Measurements from ENCODE around the gene BRD3OS.
A peak's percentile ranks its signal among the peaks of the same experiment; 100 is the strongest.
"Not testable (repeated sequence)": the region's sequence is repeated elsewhere in the genome, so short reads cannot be mapped to it uniquely, and the experiment has no call there.

Gene BRD3OS

GRCh38 chr9:134024828-134025605, at the start of gene BRD3OS:
BRD3OS (plus strand) TSS chr9:134025481; CDS start chr9:134026748, 1,267 bp downstream.
- DNase-seq, result peak; percentile 97

GRCh38 chr9:133975511-133975910, 49.8 kb upstream of the BRD3OS start:
- DNase-seq, result no peak

GRCh38 chr9:133976191-133976861, 49.0 kb upstream of the BRD3OS start:
- no peak for DNase-seq

GRCh38 chr9:133976887-133977286, 48.4 kb upstream of the BRD3OS start:
- no peak for DNase-seq

GRCh38 chr9:133977421-133978201, 47.7 kb upstream of the BRD3OS start:
- no peak for DNase-seq

GRCh38 chr9:133978226-133978898, 46.9 kb upstream of the BRD3OS start:
- DNase-seq, result no peak

- DNase-seq, result no peak
These were observed 46.4 kb upstream of the BRD3OS start for GRCh38 chr9:133978899-133979272.

- no peak for DNase-seq
These were observed 45.9 kb upstream of the BRD3OS start for GRCh38 chr9:133979273-133979920.

- DNase-seq, result no peak
These were observed 45.1 kb upstream of the BRD3OS start for GRCh38 chr9:133979921-133980863.

- DNase-seq, result no peak
These were observed 44.3 kb upstream of the BRD3OS start for GRCh38 chr9:133980864-133981588.

GRCh38 chr9:133981589-133981957, 43.7 kb upstream of the BRD3OS start:
- DNase-seq, result no peak

GRCh38 chr9:133981958-133982681, 43.2 kb upstream of the BRD3OS start:
- no peak for DNase-seq

GRCh38 chr9:133982971-133983720, 42.1 kb upstream of the BRD3OS start:
- no peak for DNase-seq

GRCh38 chr9:133986061-133986460, 39.2 kb upstream of the BRD3OS start:
- no peak for DNase-seq

GRCh38 chr9:133986774-133987445, 38.4 kb upstream of the BRD3OS start:
- DNase-seq, result no peak

- no peak for DNase-seq
These were observed 37.9 kb upstream of the BRD3OS start for GRCh38 chr9:133987446-133987788.

GRCh38 chr9:133987946-133988665, 37.2 kb upstream of the BRD3OS start:
- no peak for DNase-seq

GRCh38 chr9:133988771-133989170, 36.5 kb upstream of the BRD3OS start:
- DNase-seq, result not testable (repeated sequence)
